Gastrocnemius medialis (tissue), 4 donors: ENCODE data around the gene RNF115.

Source experiments
- CTCF ChIP-seq, 5 experiments: fragments of 450-650 bp in 3 of 5; fragments of 200-600 bp in 2 of 5; sonication (generic) in 2 of 5; IDR thresholded peaks in 4 of 5; conservative IDR thresholded peaks in 1 of 5; 1 replicate in 4 of 5; 2 replicates in 1 of 5; pipeline ENCODE4 v1.5.1; 2016 to 2019; ENCODE audit warnings: antibody characterized with exemption in 5 of 5, mild to moderate bottlenecking in 3 of 5, moderate library complexity in 3 of 5
- POLR2A ChIP-seq, 2 donors: fragments of 450-650 bp; IDR thresholded peaks; one replicate each; pipeline ENCODE4 v1.6.1; 2017; ENCODE audit warnings: antibody characterized with exemption in 2 of 2, mild to moderate bottlenecking in 2 of 2, moderate library complexity in 2 of 2

- TF ChIP-seq CTCF (IDR thresholded peaks at IDR 0.05 in 4 of 5, conservative IDR thresholded peaks at IDR 0.05 in 1 of 5) (no peak), POLR2A (IDR thresholded peaks at IDR 0.05) (no peak)
Observed at GRCh38 chr1:145702052-145702451, 121.8 kb downstream of the RNF115 start.
